ES-I3 (cell line): ENCODE results near the gene AKR1C1.
"Not testable (repeated sequence)": the region's sequence is repeated elsewhere in the genome, so short reads cannot be mapped to it uniquely, and the experiment has no call there.

Source experiments
- H3K36me3 ChIP-seq: 2 replicates; pipeline ENCODE4 v1.6.1; 2013; ENCODE audit warnings: mild to moderate bottlenecking, low read length, control low read depth, moderate library complexity; ENCODE audit not compliant: insufficient read depth
- H3K4me1 ChIP-seq: 2 replicates; pipeline ENCODE4 v1.6.1; 2013; ENCODE audit warnings: mild to moderate bottlenecking, control low read depth, low read length; ENCODE audit not compliant: insufficient read depth
- H3K9ac ChIP-seq: 2 replicates; pipeline ENCODE4 v1.6.1; 2013; ENCODE audit warnings: low read depth, mild to moderate bottlenecking, low read length, moderate library complexity
- H3K9me3 ChIP-seq: 2 replicates; pipeline ENCODE4 v1.6.1; 2013; ENCODE audit warnings: mild to moderate bottlenecking, low read length, moderate library complexity; ENCODE audit not compliant: control insufficient read depth, insufficient read depth

The AKR1C1 gene

DNA sequence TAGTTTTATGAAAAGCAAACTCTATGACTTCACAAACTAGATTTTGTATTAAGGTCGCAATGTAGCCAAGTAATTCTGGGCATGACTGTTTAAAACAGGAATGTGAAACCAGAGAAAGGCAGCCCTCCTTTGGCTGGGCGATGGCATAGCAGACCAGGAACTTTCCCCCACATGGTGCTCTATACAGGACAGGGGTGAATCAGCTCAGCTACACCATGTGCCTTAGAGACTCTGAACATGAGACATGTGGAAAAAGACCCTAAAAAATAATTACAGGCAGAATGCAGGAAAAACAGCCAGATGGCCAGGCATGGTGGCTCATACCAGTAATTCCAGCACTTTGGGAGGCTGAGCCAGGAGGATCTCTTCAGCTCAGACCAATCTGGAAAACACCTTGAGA lies 20.3 kb upstream of the AKR1C1 start:
- not testable (repeated sequence) for H3K9me3 ChIP-seq, H3K36me3 ChIP-seq, H3K9ac ChIP-seq
- peaks cover 14% of the 10 kb centered on the region; the same call in 1 of the 2 replicates for H3K4me1 ChIP-seq

DNA sequence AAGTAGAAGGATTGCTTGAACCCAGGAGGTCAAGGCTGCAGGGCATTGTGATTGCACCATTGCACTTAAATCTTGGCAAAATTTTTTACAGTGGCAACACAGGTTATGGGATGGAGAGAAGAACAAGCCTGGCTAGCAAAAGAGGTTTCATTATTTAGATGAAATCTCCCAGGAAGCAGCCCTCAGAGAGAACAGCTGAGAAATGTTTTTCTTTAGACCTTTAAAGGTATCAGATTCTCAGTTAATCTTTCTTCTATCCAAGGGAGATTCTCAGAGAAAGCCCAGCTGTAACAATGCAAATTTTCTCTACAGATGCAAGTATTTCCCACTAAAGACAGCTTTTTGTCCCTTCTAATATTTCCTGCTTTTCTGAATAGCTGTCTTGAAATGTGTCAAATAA lies 19.8 kb upstream of the AKR1C1 start:
- H3K36me3 ChIP-seq, H3K9ac ChIP-seq, H3K9me3 ChIP-seq: not testable (repeated sequence)
- peaks cover 14% of the 10 kb centered on the region; the same call in 1 of the 2 replicates for H3K4me1 ChIP-seq

DNA sequence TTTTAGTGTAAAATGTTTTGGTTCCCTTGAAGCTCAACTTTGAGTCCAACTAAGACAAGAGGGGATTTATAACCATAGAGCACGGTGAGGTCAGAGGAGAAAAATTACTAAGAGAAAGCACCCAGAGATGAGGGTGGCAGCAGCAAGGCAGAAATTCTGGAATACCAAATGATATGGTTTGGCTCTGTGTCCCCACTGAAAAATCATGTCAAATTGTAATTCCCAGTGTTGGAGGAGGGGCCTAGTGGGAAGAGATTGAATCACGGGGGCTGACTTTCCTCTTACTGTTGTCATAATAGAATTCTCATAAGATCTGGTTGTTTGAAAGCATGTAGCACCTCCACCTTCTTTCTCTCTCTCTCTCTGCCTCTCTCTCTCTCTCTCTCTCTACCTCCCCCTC lies 19.4 kb upstream of the AKR1C1 start:
- no peaks in the 10 kb centered on the region for H3K36me3 ChIP-seq
- H3K9me3 ChIP-seq = no peaks in the 10 kb centered on the region
- no peak overlapping the region for H3K9ac ChIP-seq
- peaks cover 14% of the 10 kb centered on the region; the same call in 1 of the 2 replicates for H3K4me1 ChIP-seq

DNA sequence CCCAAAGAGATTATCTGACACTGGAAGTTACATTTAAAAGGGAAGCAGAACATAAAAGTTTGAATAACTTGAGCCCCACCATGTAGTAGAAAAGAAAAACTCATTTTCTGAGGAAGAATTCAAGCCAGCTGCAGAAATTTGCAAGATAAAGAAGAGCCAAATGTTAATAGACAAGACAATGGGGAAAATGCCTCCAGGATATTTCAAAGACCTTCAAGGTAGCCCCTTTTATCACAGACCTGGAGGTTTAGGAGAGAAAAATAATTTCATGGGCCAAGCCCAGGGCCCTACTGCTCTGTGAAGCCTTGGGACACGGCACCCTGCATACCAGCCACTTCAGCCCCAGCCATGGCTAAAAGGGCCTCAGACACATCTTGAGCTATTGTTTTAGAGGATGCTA lies 18.4 kb upstream of the AKR1C1 start:
- H3K36me3 ChIP-seq = no peaks in the 10 kb centered on the region
- peaks cover 14% of the 10 kb centered on the region; the same call in 1 of the 2 replicates for H3K4me1 ChIP-seq
- H3K9ac ChIP-seq = no peak overlapping the region
- H3K9me3 ChIP-seq = no peaks in the 10 kb centered on the region

DNA sequence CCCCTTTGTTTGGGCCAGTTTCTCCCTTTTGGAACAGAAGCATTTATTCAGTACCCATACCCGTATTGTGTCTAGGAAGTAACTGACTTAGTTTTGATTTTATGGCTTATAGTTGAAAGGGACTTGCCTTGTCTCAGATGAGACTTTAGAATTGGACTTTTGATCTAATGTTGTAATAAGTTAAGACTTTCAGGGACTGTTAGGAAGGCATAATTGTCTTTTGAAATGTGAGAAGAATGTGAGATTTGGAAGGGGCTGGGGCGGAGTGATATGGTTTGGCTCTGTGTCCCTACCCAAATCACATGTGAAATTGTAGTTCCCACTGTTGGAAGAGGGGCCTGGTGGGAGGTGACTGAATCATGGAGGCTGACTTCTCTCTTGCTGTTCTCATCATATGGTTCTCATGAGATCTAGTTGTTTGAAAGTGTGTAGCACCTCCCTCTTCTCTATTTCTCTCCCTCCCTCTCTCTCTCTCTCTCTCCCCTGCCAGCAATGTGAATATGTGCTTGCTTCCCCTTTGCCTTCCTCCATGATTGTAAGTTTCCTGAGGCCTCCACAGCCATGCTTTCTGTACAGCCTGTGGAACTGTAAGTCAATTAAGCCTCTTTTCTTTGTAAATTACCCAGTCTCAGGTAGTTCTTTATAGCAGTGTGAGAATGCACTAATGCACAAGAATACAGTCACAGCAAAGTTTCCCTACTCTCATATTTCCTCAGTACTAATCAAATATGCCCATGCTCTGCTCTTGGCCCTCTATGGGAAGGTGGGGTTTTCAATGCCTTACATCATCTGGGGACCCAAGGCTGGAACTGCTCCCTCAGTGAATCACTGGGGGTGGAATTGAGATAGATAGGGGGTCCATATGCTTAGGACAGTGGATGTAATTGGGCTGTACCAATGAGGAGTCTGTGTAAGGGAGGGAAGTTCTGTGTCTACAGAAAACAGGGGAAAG lies 17.2 kb upstream of the AKR1C1 start:
- no peaks in the 10 kb centered on the region for H3K9me3 ChIP-seq
- no peaks in the 10 kb centered on the region for H3K36me3 ChIP-seq
- H3K9ac ChIP-seq = no peak overlapping the region
- peaks cover 14% of the 10 kb centered on the region; the same call in 1 of the 2 replicates for H3K4me1 ChIP-seq

DNA sequence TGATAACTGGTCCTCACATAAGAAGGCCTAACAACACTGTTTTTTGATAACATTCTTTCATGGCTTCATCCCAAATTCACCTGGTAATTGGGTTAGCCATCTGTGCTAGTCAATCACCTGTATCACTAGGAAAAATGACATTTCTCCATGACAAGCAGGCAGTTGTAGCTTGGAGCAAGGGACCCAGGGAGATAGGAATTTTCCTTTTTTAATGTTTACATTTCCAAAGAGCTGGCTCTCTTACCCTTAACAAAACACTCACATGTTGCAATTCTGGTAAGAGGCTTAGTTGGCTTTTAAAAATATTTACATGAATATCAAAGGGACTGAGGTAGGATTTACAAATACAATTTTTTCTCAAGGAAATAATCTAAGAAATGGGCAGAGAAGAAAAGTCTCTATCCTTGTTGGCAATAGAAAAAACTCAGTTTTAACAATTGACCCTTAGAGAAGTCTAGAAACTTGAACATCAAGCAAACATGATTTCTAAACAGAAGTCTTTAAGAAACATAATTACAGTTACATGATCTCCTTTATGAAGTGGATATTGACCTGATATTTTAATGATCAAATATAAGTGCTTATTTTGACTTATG lies 16.1 kb upstream of the AKR1C1 start:
- H3K9ac ChIP-seq = no peak overlapping the region
- no peaks in the 10 kb centered on the region for H3K9me3 ChIP-seq
- H3K4me1 ChIP-seq = peaks cover 10% of the 10 kb centered on the region; the same call in 1 of the 2 replicates
- no peaks in the 10 kb centered on the region for H3K36me3 ChIP-seq

DNA sequence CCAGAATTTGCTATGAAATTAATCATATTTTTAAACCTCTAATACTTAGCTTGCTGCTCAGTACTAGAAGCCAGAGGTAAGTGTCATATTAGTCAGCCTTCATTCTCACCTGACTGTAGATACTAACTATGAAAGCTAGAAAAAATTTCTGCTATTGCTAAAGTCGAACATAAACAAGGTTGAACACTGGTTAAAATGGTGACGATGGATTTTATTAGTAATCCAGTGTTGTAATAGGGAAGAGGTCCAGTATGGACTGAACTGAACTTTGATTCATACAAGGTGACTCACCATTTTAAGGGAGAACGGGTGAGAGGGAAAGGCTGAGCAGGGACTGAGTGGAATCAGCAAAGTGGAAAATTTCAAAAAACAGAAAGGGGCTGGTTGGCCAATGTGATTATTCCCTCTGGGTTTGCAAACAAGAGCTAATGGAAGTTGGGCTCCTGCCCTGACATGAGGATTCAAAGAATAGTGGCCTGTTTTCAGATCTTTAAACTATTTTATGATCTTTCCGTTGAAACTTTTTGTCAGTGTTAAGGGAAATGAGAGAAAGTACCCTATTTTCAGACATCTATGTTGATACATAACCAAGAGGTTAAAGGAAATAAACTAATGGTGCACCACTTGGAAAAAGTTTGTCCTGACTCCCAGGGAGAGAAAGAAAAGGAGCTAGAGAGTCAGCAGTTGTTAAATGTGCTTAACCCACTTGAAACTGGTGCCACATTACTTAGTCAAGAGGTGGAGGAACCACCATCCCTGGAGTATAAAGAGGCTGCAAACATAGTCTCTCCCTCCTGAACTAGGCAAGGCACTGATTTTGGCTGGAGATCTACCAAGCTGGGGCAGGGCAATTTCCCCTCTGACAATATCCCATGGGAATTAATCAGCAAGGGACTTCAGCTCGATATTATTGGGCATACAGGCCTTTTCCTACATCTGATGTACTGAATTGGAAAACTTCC lies 15.3 kb upstream of the AKR1C1 start:
- Histone ChIP-seq H3K9ac (no peak overlapping the region), H3K4me1 (peaks cover 10% of the 10 kb centered on the region; the same call in 1 of the 2 replicates), H3K36me3 (no peaks in the 10 kb centered on the region), H3K9me3 (no peaks in the 10 kb centered on the region)

DNA sequence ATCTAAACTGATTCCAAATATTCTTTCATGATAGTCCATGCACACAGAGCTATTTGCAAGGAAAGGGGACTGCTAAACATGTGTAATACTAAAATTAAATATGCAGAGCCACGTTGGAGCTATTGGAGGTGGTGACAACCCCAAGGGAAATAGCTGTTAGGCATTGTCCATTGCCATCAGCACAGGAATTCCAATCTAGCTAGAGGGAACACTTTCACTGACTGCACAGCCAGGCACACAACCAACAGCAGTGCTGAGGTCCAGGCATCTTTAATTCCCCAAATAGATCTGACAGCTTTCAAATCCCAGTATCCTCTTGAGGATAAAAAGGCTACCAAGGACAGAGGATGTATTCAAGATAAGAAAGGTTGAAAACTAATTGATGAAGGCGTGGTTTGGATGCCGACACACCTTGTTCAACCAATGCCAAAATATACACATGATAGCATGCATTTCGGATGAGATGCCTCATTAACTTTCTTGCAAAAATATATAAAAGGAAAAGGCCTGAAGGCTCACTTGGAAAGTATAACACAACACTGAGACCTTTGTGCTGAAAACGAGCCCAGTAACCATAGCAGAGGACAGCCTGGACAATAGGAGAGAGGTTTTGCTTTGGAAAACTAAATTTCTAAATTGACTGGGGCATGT lies 11.6 kb upstream of the AKR1C1 start:
- H3K36me3 ChIP-seq, H3K4me1 ChIP-seq, H3K9me3 ChIP-seq, H3K9ac ChIP-seq: not testable (repeated sequence)

DNA sequence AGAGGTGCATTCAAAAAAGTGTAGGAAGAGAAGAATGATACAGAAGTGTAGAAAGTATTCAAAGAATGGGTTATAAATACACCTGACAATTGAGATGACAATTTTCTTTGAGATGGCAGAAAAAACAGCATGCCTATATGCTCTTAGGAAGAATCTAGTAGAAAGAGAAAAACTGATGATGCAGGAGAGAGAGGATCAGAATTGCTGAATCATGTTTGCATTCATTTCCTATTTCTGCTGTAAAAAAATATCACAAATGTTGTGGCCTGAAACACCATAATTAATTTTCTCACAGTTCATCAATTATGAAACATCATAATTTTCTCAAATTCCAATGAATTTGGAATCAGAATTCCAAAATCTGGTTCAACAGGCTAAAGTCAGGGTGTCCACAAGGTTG lies 9.8 kb upstream of the AKR1C1 start:
- no peaks in the 10 kb centered on the region for H3K36me3 ChIP-seq
- no peaks in the 10 kb centered on the region for H3K9me3 ChIP-seq
- H3K4me1 ChIP-seq = no peaks in the 10 kb centered on the region
- no peak overlapping the region for H3K9ac ChIP-seq

DNA sequence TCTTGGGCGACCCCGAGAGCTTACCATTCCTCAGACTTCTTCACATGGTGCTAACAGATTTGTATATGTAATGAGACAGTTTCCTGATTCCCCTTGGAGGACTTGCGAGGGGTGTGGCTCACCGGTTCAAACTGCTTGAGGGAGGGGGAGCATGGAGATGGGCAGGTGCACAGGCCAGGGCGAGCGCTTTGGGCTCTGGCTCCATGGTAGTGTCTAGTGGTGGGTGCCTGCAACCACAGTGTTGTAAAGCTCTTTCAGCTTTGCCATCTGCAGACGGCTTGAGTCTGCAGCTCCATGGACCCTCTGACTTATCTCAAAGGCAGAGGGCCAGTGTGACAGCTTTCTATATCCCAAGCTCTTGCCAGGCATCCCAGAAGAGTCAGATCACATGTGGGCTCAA lies 7.1 kb upstream of the AKR1C1 start:
- H3K9ac ChIP-seq, H3K36me3 ChIP-seq, H3K4me1 ChIP-seq, H3K9me3 ChIP-seq: not testable (repeated sequence)

DNA sequence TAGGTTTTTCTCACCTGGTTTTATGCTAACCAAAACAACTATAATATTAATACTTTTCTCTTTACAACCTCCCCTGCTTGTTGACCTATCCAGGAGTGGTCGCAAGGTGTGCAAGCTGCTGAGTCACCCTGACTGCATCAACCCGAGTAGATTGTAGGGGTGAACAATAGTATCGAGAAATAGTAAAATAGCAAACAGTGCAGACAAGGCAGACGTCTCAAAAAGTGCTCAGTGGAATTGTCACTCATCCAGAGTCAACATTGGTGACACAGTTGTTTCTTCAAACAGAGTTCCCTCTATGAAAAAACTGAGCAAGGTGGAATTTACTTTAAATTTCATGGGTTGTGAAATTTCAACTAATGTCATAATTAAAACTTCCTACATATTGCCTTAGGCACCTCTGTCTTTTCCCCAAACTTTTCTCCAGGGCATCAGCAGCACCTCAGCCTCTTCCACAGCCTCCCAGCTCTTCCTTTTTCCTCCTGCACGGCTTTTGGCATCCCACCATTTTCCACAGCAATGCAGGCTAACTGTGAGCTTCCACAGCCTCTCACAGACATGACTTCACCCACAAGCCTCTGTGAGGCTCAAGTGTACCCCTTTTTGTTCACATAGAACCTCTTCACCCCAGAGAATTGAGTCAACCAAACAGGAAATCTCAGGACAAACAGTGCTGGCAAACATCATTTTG lies 6.1 kb upstream of the AKR1C1 start:
- H3K9me3 ChIP-seq, H3K36me3 ChIP-seq, H3K4me1 ChIP-seq, H3K9ac ChIP-seq: not testable (repeated sequence)

DNA sequence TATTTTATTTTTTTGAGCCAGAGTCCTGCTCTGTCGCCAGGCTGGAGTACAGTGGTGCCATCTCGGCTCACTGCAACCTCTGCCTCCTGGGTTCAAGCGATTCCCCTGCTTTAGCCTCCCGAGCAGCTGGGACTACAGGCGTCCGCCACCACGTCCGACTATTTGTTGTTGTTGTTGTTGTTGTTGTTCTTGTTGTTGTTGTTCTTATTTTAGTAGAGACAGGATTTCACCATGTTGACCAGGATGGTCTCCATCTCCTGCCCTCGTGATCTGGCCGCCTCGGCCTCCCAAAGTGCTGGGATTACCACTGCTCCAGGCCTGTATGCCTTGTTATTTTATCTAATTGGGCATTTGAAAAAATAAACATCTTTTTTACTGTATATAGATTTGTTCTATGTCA lies 1.7 kb upstream of the AKR1C1 start:
- H3K9me3 ChIP-seq, H3K4me1 ChIP-seq, H3K9ac ChIP-seq, H3K36me3 ChIP-seq: not testable (repeated sequence)

DNA sequence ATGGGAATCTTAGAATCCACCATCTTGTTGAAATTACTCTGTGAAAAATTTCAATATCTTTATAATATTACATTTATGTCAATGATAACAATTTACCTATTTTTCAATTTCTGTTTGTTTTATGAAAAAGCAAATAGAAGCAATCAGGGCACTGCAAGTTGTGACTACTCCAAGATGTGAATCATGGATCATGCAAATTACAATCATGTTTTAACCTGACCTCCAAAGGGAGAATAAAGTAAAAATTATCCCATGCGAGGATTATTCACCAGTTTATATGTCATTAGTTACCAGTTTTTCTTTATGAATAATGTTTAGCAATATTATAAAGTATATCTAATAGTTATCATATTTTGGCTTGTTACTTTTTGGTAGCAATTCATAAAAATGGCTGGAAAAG lies 907 bp upstream of the AKR1C1 start:
- H3K4me1 ChIP-seq, H3K9me3 ChIP-seq, H3K36me3 ChIP-seq, H3K9ac ChIP-seq: not testable (repeated sequence)

DNA sequence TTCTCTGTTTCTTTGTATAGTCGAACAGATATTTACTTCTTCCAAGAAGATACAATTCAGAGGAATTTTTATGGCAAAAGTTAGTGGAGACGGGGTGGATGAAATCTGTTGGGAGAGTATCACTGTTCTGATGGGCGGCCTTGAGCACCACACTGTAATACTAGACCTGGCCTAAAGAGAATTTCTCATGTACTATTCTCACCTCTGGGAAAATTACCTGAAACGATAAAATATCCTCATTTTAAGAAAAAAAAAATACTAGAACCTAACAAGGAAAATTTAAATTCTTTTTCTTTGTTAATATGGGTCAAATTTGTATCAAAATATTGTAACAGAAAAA lies 570 bp downstream of the AKR1C1 start:
- not testable (repeated sequence) for H3K9ac ChIP-seq, H3K9me3 ChIP-seq, H3K4me1 ChIP-seq, H3K36me3 ChIP-seq
